ENCODE results near the gene EID1. TPM values are rescaled to one million over a fixed set of nuclear protein-coding genes. Genes with fewer than 3 reads are reported as not detected.

Gene EID1
- total RNA-seq, 1 donor from 2014 or later, result 133 TPM

DNA sequence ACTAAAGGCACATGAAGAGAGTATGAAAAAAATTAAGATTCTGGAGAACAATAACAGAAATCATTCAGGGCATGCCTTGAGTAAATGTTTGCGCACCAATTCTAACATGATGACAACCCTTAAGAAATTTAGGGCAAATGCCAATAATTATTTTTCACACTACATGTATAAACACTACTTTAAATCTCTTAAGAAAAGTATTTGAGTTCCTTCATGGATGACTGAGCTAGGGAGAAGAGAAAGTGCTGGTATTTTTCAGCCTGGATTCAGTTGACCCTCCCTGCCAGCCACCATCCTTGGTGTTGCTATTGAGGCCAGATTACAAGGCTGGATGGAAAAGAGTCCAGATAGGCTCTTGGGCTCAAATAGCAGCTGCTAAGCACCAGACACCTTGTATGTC is 8.0 kb upstream of the EID1 start:
- no peak overlapping the region for H3K4me3 Mint-ChIP-seq (ENCODE audit: low read depth)
- no peaks in the 10 kb centered on the region for H3K4me1 Mint-ChIP-seq (ENCODE audit: low read depth)
- TF ChIP-seq CTCF (IDR thresholded peaks at IDR 0.05; ENCODE audit: unreplicated experiment), result no peak
- no peak for DNase-seq (ENCODE audit: low spot score, unreplicated experiment)
- no peaks in the 10 kb centered on the region for H3K9me3 Mint-ChIP-seq (ENCODE audit: low read depth)
- H3K27ac Mint-ChIP-seq, result no peak overlapping the region
- peaks cover 14% of the 10 kb centered on the region for H3K27me3 Mint-ChIP-seq
- no peaks in the 10 kb centered on the region for H3K36me3 Mint-ChIP-seq (ENCODE audit: insufficient read depth)

DNA sequence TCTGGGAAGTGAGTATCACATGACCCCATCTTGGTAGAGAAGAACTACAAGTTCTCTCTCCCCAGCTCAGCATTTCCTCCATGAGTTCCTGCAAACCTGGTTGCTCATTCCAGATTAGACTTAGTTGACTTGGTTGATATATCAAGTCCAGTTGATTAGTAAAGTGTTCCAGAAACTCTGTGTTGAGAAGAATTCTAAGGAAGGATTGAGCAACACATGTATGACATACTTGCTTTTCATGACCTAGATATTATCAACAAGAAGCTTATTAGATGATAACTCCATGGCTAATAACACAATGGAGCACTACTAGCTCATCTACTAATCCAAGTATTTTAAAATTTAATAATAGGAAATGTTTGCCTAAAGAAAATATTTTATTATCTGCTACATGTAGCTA is 6.4 kb upstream of the EID1 start:
- no peaks in the 10 kb centered on the region for H3K4me1 Mint-ChIP-seq (ENCODE audit: low read depth)

GRCh38 chr15:48872632-48873031 is 5.3 kb upstream of the EID1 start:
- no peak overlapping the region for H3K27ac Mint-ChIP-seq
- H3K9me3 Mint-ChIP-seq (ENCODE audit: low read depth), result no peaks in the 10 kb centered on the region
- H3K36me3 Mint-ChIP-seq (ENCODE audit: insufficient read depth), result no peaks in the 10 kb centered on the region
- DNase-seq (ENCODE audit: low spot score, unreplicated experiment), result no peak
- TF ChIP-seq CTCF (IDR thresholded peaks at IDR 0.05; ENCODE audit: unreplicated experiment), result no peak
- peaks cover under 1% of the 10 kb centered on the region for H3K4me1 Mint-ChIP-seq (ENCODE audit: low read depth)
- no peak overlapping the region for H3K4me3 Mint-ChIP-seq (ENCODE audit: low read depth)
- H3K27me3 Mint-ChIP-seq, result peaks cover 16% of the 10 kb centered on the region

More for the DNA sequence above, 6.4 kb upstream of the EID1 start:
- peaks cover 16% of the 10 kb centered on the region for H3K27me3 Mint-ChIP-seq
- no peak for TF ChIP-seq CTCF (IDR thresholded peaks at IDR 0.05; ENCODE audit: unreplicated experiment)
- no peak overlapping the region for H3K4me3 Mint-ChIP-seq (ENCODE audit: low read depth)
- H3K9me3 Mint-ChIP-seq (ENCODE audit: low read depth), result no peaks in the 10 kb centered on the region
- no peak for DNase-seq (ENCODE audit: low spot score, unreplicated experiment)
- no peak overlapping the region for H3K27ac Mint-ChIP-seq
- no peaks in the 10 kb centered on the region for H3K36me3 Mint-ChIP-seq (ENCODE audit: insufficient read depth)

DNA sequence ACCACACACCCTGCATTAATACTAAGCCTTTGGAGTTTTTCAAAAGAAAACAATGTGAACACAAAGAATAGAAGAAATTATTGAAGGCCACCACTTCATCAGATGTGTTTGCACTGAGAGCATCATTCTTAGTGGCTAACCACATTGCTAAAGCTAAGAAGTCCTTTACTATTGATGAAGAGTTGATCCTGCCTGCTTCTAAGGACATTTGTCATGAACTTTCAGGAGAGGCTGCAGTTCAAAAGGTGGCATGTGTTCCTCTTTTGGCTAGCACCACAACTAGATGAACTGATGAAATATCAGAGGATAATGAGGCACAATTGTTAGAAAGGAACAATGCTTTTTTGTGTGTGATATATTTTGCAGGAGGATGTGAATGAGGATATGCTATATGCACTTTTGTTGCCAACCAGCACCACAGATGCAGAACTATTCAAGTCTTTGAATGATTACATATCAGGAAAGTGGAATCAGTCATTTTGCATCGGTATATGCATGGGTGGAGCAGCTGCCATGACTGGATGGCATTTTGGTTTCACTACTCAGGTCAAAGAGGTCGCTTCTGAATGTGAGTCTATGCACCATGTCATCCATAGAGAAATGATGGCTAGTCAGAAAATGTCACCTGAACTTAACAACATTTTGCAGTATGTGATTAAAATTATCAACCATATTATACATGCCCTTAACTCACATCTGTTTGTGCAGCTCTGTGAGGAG is 2.5 kb upstream of the EID1 start:
- Mint-ChIP-seq H3K9me3 (ENCODE audit: low read depth) (no peaks in the 10 kb centered on the region), H3K4me1 (ENCODE audit: low read depth) (peaks cover 15% of the 10 kb centered on the region), H3K27ac (no peak overlapping the region), H3K27me3 (peaks cover 16% of the 10 kb centered on the region), H3K36me3 (ENCODE audit: insufficient read depth) (no peaks in the 10 kb centered on the region), H3K4me3 (ENCODE audit: low read depth) (no peak overlapping the region)
- no peak for DNase-seq (ENCODE audit: low spot score, unreplicated experiment)
- TF ChIP-seq CTCF (IDR thresholded peaks at IDR 0.05; ENCODE audit: unreplicated experiment), result no peak

DNA sequence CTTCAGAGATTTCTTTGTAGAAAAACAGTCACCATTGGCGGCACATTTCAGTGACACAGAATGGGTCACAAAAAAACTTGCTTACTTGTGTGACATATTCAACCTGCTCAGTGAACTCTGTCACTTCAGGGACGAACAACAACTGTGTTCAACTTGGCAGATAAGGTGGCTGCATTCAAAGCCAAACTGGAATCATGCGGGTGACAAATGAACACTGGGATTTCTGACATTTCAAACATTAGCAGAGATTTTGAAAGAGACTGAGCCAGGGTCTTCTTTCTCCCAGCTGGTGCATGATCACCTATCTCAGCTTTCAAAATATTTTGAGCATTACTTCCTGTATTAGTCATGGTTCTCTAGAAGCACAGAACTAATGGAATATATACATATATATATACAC is 1.9 kb upstream of the EID1 start:
- Mint-ChIP-seq H3K4me1 (ENCODE audit: low read depth) (peaks cover 18% of the 10 kb centered on the region), H3K36me3 (ENCODE audit: insufficient read depth) (no peaks in the 10 kb centered on the region), H3K4me3 (ENCODE audit: low read depth) (no peak overlapping the region), H3K9me3 (ENCODE audit: low read depth) (no peaks in the 10 kb centered on the region), H3K27ac (no peak overlapping the region), H3K27me3 (peaks cover 16% of the 10 kb centered on the region)
- no peak for DNase-seq (ENCODE audit: low spot score, unreplicated experiment)
- TF ChIP-seq CTCF (IDR thresholded peaks at IDR 0.05; ENCODE audit: unreplicated experiment), result no peak
